DMS153 treated with DMSO at 0.1 percent for 48 hours (cell line): ENCODE data around the gene MESP1.

ENCODE experiments used
- DNase-seq: peaks from one replicate; lab custom pipeline; 2025; ENCODE audit not compliant: unreplicated experiment; lab: John Stamatoyannopoulos, UW

MESP1 gene

DNA sequence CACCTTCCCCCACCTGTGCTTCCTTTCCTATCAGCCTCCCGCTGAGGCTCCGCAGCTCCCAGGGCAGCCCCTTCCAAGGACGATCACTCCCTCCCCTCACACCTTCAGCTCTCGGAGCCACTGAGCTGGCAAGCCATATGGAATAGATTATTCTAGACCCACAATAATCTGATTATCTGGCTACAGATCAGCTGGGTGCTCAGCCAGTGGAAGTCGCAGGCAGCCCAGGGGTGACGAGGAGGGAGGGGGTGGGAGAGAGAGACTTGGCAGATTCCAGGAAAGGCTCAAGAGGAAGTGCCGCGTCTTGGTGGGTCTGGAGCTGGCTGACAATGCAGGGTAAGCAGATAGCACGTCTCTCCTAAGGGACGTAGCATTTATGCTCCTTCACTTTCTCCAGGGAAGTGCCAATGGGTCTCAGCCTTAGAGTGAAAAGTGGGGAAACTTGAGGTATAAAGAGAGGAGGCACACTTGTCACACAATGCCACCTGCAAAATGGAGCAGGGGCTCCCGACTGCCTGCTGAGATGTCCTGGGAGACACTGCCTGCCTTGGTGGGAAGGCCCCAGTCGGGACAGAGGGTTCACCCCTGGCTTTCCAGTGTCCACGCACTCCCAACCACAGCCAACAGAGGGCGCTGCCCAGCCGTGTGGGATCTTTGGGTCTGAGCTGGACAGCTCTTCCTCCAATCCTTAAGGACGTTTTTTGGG lies 9.4 kb upstream of the MESP1 start:
- peak; percentile 2 for DNase-seq

DNA sequence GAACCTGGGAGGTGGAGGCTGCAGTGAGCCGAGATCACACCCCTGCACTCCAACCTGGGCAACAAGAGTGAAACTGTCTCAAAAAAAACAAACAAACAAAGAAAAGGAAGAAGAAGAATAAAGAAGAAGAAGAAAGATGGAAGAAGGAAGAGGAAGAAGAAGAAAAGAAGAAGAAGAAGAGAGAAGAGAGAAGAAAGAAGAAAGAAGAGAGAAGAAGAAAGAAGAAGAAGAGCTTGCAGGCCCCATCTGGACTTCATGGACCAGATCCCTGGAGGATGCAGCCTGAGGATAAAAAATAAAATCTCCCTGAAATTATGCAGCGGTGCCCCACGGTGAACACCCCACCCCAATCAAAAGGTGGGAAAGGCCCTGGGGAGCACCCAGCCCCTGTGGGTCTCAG lies 8.8 kb upstream of the MESP1 start:
- no peak for DNase-seq

DNA sequence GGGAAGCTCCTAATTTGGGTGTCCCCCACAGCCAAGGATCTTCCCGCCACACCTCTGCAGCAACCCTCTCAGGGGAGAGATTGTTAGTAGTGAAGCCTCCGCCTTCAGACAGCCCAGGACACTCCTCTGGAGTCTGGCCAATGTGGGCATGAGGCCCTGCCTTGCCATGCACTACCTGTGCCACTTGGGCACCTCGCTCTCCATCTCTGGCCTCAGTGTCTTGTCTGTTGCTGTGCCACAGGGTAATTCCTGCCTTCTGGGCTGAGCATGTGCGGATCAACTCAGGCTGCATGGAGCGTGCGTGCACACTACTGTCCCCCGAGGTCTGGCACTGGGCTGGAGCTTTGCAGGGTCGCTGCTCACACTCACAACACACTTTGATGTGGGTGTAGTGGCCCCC lies 7.9 kb upstream of the MESP1 start:
- DNase-seq: no peak

DNA sequence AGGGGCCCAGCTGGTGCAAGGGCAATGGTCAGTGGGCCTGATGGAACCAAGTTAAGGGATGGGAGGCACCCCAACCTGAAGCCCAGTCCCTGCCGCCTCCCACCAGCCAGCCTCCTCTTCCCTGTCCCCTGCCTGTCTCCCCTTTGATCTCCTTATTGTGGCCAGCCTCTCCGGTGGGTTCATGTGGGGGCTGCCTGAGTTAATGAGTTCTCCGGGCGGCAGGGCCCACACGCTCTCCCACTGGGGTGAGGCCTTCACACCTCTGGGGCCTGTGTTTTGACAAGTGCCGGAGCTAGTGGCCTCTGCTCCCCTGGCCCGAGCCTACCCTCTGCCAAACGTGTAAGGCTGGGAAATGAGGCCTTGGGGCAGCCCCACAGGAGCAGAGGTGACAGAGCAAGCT lies 7.2 kb upstream of the MESP1 start:
- no peak for DNase-seq

DNA sequence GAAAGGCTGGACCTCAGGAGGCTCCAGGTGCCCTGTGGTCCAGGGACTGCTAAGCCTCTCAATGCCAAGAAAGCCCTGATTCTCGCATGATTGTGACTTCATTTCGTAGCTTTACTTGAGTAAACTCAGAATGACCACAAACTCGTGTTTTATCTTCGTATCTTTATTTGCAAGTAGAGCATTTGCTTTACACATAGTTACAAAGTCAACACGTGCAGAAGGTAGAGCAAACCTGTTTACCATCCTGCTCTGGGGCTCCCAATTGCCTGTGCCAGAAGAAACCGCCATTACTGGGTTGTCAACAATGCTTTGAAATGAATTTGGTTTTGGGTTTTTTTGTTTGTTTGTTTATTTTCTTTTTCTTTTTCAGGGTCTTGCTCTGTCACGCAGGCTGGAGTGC lies 5.8 kb upstream of the MESP1 start:
- DNase-seq: no peak

DNA sequence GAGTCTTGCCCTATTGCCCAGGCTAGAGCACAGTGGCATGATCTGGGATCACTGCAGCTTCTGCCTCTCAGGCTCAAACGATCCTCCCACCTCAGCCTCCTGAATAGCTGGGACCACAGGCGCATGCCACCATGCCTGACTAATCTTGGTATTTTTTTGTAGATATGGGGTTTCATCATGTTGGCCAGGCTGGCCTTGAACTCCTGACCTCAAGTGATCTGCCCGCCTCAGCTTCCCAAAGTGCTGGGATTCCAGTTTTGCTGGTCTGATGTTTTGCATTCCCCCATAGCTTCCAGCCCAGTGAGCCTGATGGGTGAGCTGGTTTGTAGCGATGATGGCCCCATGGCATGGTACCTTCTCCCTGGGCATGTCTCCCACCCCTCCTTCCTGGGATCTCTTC lies 4.7 kb upstream of the MESP1 start:
- no peak for DNase-seq

DNA sequence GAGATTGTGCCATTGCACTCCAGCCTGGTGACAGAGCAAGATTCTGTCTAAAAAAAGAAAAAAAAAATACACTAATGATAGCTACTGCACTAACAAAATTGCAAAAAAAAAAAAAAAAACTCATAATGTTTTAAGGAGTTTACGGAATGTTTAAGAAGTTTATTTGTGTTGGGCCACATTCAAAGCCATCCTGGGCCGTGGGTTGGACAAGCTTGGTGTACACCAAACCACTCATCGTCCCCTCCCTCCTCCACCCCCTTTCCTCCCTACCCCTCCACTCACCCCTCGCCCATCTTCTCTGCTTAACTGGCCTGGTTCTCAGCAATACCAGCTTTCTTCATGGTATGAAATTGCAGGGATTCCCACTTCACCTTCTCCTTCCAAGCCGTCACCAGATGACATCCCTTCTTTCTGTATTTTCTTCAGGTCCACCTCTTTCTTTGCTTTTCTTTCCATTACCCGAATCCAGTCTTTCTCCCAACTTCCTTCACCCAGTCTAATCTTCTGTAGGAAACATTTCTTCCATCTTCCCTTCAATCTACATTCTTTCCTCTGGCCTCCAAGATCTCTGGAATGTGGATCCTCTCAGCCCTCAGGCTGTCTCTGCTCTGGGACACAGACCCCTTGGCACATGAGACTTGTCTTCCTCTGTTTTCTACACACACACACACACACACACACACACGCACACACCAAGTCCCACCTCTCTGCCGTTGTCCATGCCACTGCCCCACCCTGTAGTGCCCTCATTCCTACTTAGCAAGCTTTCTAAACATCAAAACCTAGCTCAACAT lies 3.5 kb upstream of the MESP1 start:
- no peak for DNase-seq

DNA sequence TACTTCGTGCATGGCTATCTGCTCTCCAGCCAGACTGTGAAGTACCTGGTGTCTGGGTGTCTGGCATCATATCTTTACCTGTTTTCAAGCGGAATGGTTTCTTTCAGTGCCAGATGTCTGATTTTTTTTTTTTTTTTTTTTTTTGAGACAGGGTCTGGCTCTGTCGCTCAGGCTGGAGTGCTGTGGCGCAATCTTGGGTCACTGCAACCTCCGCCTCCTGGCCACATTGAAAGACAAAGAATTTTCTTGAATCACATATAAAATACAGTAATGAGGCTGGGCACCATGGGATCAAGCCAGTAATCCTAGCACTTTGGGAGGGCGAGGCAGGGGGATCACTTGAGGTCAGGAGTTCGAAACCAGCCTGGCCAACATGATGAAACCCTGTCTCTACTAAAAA lies 2.8 kb upstream of the MESP1 start:
- DNase-seq: no peak

DNA sequence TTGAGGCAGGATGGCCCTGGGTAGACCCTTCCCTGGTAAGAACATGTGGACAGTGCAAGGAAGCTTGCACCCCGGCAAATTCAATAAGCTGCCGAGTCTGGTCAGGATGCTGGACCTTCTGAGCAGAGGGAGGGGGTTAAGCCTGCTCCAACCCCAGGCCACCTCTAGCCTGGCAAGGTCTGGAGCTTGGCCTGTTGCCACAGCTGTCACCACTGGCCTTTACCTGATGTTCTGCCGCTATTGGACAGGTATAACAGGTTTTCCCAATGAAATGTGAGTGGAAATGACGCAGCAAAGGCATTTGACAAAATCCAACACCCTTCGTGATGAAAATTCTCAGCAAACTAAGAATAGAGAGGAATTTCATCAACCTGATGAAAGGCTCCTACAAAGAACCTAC lies 699 bp upstream of the MESP1 start:
- DNase-seq: no peak

DNA sequence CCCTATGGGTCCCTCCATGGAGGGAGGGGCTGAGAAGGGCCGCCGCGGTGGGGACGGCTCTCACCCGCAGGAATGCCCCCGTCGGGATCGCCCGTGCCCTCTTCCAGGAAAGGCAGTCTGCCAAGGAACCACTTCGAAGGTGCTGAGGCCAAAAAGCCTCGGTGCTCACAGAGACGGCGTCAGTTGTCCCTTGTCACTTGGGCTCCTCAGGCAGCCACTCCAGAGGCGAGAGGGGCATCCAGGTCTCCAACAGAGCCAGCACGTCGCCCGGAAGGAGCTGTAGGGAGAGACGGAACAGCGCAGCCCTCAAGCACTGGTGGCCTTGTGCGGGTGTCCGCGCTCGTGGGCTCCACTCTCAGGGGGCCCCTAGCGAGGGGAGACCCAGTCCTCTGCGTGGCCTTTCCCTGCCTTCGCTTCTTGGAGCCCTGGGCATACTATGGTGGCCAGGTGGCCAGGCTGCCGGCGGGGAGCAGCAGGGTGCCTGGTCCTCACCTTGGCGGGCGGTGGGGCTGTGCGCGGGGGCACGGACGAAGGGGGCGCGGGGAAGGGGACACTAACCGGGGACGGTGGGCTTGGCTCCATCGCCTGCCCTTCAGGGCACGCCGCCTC lies 994 bp downstream of the MESP1 start:
- no peak for DNase-seq

DNA sequence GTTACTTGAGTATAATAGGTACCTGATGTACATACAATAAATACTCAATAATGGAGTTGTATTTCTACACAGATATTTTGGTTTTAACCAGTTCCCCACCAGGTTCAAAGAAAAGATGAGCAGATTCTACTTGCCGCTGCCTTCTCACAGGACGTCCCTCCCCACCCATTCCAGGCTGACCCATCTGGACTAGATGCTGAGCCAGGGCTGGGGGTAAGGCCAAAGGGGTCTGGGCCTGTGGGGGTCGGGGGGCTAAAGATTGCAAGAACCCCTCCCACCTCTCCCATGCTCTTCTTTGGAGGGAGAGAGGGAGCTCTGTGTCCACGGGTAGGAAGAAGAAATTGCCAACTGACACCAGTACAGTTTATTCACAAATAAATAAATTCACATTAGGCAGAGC lies 1.5 kb downstream of the MESP1 start:
- DNase-seq: no peak

DNA sequence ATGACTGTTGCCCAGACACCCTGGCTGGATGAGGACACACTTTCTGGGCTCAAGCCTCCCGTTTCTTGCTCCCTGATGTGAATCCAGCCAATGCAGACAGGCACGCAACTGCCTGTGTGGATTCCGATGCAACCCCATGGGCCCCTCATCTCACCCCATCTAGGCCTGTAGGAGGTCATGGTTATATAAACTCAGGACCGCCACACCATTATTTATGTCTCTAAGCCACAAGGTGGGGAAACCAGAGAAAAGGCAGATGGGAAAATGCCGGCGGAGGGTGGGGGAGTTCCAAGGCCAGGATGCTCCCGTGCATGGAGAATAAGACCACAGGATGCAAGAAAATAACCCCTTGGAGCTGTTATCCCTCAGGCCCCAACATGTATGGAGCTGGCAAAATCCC lies 2.0 kb downstream of the MESP1 start:
- DNase-seq: no peak

DNA sequence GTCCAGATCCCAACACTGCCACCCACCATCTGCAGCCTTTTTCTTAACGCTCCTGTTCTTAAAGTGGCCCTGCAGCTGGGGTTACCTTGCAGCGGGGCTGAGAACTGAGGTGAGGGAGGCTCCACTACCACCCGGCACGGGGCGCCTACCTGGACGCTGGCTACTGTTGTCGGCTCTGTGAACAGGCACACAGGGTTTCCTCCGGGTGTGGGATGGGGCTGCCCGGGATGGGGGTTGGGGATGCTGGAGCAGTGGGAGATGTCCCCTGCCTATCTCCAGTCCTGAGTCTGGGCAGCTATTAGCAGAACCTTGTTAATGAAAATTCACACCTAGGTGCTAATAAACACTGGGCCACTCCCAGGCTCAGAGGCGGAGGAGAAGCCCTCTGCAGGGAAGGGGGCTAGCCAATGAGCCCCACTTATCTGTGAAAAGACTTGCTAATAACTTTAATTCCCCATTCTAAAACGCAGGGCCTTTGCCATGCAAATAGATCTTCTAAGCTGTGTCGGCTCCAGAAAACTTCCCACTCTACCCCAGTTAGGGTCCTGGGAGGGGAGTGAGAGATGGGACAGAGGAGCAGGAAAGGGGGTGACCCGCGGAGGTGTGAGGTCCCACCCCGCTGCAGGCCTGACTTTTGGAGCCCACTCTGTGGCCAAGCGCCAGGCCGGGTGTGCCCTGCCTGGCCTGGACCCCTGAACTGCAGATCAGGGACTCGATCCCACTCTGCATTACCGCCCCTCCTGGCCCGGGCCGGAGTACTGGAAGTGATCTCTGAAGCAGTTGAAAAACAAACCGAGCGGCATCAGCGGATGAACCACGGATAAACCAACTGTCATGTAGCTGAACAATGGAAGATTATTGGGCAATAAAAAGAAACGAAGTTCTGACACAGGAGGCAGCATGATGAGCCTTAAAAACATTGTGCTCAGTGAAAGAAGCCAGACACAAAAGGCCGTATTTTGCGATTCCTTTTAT lies 3.1 kb downstream of the MESP1 start:
- DNase-seq: no peak

DNA sequence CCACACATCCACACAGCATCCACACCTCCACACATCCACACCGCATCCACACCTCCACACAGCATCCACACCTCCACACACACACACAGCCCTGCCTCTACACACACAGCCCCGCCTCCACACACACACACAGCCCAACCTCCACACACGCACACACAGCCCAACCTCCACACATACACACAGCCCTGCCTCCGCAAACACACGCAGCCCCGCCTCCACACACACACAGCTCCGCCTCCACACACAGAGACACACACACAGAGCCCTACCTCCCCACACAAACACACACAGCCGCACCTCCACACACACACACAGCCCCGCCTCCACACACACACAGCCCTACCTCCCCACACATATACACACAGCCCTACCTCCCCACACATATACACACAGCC lies 4.7 kb downstream of the MESP1 start:
- DNase-seq: no peak

DNA sequence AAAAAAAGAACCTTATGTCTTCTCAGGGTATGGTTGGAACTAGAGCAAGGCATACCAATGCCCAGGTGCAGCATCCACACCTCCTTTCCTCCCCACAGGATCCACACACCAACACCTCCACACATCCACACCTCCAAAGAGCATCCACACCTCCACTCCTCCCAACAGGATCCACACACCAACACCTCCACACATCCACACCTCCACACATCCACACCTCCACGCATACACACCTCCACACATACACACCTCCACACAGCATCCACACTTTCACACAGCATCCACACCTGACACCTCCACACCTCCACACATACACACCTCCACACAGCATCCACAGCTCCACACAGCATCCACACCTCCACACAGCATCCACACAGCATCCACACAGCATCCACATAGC lies 5.3 kb downstream of the MESP1 start:
- DNase-seq: no peak

DNA sequence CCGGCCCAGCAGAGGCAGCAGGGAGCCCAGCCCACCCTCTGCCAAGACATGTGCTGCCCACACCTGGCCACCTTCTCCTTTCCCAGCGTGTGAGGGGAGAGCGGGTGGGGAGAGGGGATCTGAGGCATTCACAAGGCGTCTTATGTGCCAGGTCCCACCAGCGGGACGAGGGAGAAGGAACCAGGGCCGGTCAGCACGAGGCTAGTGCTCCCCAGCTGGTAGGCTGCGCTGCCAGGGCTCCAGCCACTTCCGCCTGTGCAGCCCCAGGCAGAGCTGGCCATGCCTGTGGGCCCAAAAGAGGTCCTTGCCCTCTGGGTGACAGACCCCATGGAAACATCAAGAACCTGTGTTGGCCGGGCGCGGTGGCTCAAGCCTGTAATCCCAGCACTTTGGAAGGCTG lies 5.9 kb downstream of the MESP1 start:
- DNase-seq: no peak

DNA sequence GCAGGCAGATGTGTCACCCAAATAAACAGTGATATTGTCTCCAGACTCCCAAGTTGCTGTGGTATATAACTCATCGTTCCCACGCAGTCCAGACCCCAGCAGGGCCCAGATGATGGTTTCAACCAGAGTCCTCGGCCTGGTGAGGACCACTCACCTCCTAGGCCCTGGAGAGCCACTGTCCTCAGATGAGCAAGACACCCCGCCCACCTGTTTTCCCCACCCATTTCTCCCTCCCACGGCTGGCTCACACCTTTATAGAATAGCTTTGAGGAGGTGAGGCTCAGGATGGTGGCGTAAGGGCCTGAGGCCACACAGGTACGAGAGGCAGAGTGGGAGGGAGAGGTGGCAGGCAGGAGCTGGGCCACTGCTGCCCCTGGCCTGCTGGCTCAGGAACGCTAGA lies 7.5 kb downstream of the MESP1 start:
- DNase-seq: no peak

DNA sequence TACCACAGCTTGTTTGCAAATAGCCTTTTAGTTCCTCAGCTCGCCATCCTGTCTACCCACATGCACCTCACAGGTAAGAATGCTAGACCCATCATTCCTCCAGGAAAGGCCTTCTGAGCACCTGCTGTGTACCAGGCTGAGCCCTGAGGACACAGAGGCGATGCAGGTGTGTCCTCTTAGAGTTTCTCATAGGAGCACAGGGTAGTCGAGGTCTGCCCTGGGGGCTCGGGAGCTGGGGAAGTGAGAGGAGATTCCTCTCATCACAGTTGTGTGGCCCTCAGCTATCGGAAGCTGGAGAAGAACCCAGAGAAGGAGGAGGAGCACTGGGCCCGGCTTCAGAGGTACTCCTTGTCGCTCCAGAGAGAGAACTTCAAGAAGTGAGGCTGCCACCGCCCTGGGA lies 8.0 kb downstream of the MESP1 start:
- DNase-seq: no peak

DNA sequence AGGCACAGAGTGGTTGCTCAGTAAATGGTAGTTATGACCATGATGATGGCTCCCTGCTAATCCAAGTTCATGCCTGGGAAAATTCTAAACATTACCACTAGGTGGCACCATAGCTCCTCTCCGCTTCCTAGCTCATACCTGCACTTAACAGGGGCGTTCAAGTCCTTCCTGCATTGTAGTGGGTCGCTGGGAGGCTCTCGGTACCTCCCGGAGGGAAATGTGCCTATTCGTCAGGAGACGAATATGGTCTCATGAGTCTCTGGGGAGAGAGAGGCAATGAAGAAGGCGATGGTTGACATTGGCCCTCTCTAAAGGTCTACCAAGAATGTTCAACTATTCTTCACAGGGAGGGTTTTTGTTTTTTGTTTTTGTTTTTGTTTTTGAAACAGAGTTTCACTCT lies 10.9 kb downstream of the MESP1 start:
- peak; percentile 7 for DNase-seq

DNA sequence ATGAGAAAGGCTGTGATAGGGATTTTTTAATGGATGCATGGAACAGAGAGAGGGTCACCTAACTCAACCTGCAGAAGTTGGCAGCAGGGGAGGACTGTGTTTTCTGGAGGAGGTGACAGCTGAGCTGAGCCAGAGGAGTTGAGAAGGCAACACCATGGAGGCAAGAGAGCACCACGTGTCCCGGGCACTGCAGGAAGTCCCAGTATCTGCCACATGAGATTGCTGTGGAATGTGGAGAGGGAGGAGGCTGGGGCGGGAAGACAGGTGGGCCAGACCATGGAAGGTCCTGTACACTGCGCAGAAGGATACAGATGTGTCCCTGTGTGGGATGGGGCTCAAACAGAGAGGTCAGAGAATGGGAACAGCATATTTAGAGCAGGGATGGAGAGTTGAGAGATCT lies 15.3 kb downstream of the MESP1 start:
- no peak for DNase-seq

DNA sequence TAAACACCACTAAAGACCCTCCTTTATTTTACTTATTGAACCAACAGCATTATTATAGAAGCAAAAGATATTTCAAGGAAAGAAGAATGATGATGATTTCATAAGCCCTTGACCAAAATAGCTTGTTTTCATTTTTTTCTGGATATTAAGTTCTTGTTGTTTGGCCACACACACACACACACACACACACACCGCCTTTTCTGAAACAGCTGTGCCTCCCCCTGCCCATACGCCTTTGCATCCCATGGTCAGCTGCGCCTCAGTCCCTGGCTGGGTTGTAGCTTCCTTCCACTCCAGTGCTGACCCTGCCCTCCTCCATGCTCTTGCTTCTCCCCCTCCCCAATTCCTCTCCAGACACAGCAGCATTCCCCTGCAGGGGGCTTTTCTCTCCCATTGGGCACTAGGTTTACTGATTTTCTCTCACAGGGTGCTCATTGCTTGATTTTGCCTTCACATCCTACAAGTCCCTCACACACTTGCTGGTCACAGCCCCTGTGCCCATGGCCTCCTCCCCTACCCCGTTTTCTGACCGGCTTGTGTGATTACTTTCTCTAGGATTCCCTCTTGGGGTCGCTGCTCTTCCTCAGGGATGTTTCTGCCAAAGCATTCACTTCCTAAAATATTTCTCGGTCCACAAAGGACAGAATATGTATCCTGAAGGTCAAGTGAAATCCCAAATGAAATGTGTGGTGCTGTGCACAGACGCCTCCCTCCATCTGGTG lies 18.4 kb downstream of the MESP1 start:
- DNase-seq: no peak
